GM10266 (cell line): ENCODE data around the gene GSK3A.
"Not testable (repeated sequence)": the region's sequence is repeated elsewhere in the genome, so short reads cannot be mapped to it uniquely, and the experiment has no call there.

Source experiments
- DNase-seq: peaks from one replicate; pipeline ENCODE4 v3.0.0; 2012; ENCODE audit errors: extremely low spot score
- CTCF ChIP-seq: IDR thresholded peaks from 2 replicates; pipeline ENCODE4 v1.5.1; 2012; ENCODE audit warnings: mild to moderate bottlenecking, low read depth; ENCODE audit not compliant: control insufficient read depth, insufficient read depth; ENCODE audit errors: missing control alignments

Gene GSK3A

GRCh38 chr19:42271045-42271419 is 28.6 kb upstream of the GSK3A start:
- DNase-seq = no peak
- TF ChIP-seq CTCF = no peak

GRCh38 chr19:42270346-42271044 is 28.1 kb upstream of the GSK3A start:
- peak; percentile 71 for DNase-seq

GRCh38 chr19:42269478-42270345 is 27.3 kb upstream of the GSK3A start:
- TF ChIP-seq CTCF = no peak
- no peak for DNase-seq

More at GRCh38 chr19:42270346-42271044, 28.1 kb upstream of the GSK3A start:
- TF ChIP-seq CTCF = no peak

GRCh38 chr19:42268704-42269477 is 26.5 kb upstream of the GSK3A start, which contains the start of gene CIC:
TSS of gene CIC (plus strand) at chr19:42269252. CDS start at chr19:42271784, 2,532 bp downstream.
- TF ChIP-seq CTCF = no peak
- peak; percentile 97 for DNase-seq

- DNase-seq = peak; percentile 92
- TF ChIP-seq CTCF = no peak
These were observed 25.8 kb upstream of the GSK3A start for GRCh38 chr19:42268142-42268703.

GRCh38 chr19:42267644-42268141 is 25.3 kb upstream of the GSK3A start:
- no peak for TF ChIP-seq CTCF
- no peak for DNase-seq

GRCh38 chr19:42266928-42267603 is 24.7 kb upstream of the GSK3A start:
- DNase-seq = not testable (repeated sequence)

GRCh38 chr19:42266105-42266504 is 23.7 kb upstream of the GSK3A start:
- not testable (repeated sequence) for DNase-seq
